GM13976 (cell line): ENCODE results near the gene CDKN3.
A peak's percentile ranks its signal among the peaks of the same experiment; 100 is the strongest.

Experiments
- DNase-seq: peaks from one replicate; pipeline ENCODE4 v3.0.0; 2012; ENCODE audit warnings: low spot score
- in situ Hi-C: fragments of 300-500 bp; cut with MboI; formaldehyde crosslinking; loops from one replicate; pipeline ENCODE4 v1.12.0; 2022; ENCODE audit warnings: low sequenced_read_pairs, mixed read lengths, inconsistent platforms; ENCODE audit not compliant: unreplicated experiment
- TF ChIP-seq, protein P1 (sequence below): IDR thresholded peaks from 2 replicates; pipeline ENCODE4 v1.5.1; 2012; ENCODE audit warnings: borderline replicate concordance, mild to moderate bottlenecking; ENCODE audit not compliant: insufficient read depth; ENCODE audit errors: extremely low read depth, missing control alignments, control extremely low read depth

The CDKN3 gene, protein sequence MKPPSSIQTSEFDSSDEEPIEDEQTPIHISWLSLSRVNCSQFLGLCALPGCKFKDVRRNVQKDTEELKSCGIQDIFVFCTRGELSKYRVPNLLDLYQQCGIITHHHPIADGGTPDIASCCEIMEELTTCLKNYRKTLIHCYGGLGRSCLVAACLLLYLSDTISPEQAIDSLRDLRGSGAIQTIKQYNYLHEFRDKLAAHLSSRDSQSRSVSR

GRCh38 chr14:54396493-54397335 lies at the start of gene CDKN3:
Gene CDKN3, plus strand, starts transcription at chr14:54397007. Its CDS starts 62 bp downstream, at chr14:54397069.
- in situ Hi-C loops, result no loop called here
- TF ChIP-seq, protein P1, sequence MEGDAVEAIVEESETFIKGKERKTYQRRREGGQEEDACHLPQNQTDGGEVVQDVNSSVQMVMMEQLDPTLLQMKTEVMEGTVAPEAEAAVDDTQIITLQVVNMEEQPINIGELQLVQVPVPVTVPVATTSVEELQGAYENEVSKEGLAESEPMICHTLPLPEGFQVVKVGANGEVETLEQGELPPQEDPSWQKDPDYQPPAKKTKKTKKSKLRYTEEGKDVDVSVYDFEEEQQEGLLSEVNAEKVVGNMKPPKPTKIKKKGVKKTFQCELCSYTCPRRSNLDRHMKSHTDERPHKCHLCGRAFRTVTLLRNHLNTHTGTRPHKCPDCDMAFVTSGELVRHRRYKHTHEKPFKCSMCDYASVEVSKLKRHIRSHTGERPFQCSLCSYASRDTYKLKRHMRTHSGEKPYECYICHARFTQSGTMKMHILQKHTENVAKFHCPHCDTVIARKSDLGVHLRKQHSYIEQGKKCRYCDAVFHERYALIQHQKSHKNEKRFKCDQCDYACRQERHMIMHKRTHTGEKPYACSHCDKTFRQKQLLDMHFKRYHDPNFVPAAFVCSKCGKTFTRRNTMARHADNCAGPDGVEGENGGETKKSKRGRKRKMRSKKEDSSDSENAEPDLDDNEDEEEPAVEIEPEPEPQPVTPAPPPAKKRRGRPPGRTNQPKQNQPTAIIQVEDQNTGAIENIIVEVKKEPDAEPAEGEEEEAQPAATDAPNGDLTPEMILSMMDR, result peak; percentile 37
- peak; percentile 97 for DNase-seq

- no peak for DNase-seq
- in situ Hi-C loops, result loop anchor here (25.0 kb wide), 2 partner anchors 810 to 935 kb away; no protein-coding TSS in a partner anchor
- TF ChIP-seq, protein P1, result no peak
Observed at GRCh38 chr14:54347044-54347443, 49.8 kb upstream of the CDKN3 start.

DNA sequence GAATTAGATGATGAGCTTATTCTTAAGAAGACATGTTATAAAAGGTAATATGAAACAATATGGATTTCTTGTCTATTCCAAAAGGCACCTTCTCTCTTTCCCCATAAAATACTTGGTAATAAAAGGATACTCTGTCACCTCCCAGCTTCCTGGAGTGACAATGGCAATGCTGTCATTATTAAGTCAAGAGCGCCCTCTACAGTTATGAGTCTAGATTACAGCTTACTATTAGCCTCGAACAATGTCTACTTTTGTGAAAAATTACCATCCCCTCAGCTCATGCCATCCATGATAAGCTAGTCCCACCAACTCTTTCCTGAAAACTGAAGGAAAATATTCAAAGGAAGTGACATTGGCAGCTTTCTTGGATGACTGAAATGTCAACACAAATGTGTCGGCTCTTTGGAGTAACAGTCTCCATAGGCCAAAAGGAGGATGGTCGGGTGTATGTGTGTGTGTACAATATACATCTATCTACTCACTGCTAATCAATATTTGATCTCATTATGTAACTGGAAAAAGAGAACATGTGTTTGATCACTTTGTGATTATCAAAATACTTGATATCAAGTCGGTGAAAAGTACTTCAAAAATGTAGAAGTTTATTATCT lies 48.7 kb upstream of the CDKN3 start:
- peak; percentile 71 for DNase-seq
- in situ Hi-C loops, result loop anchor here (25.0 kb wide), 2 partner anchors 811 to 936 kb away; no protein-coding TSS in a partner anchor
- TF ChIP-seq, protein P1, result peak; percentile 40

DNA sequence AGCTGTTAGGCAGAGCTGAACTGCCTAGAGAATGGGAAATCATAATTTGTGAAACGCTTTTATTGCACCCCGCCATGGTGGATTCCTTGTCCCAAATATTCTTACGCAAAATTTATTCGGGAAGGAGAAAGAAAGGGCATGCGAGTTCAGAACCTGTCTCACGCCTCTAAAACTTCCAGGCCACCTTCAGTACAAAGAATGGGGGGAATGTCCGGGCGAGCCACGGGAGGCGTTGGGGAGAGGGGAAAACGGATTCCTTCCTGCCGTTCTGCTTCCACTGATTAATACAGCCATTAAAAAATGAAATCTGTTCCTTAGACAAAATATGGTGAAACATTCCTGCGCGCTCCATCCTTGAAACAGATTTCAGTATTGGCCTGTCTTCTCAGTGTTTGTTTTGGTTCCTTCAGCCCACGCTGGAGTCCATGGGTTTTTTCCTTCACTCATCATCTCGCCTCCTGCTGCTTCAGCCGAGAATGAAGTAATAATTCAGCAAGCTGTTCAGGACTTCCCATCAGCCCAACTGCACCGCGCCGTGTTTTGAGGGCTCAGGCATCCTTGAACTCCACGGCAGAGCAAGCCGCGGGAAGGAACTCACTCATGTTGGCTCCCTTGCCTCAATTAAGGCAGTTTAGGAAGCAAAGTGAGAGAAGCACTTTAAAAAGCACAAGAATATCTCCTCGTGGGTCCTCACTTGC lies 47.7 kb upstream of the CDKN3 start:
- in situ Hi-C loops, result loop anchor here (25.0 kb wide), 2 partner anchors 812 to 937 kb away; no protein-coding TSS in a partner anchor
- DNase-seq, result no peak
- TF ChIP-seq, protein P1, result no peak

- DNase-seq, result no peak
- TF ChIP-seq, protein P1, result no peak
- in situ Hi-C loops, result loop anchor here (25.0 kb wide), 2 partner anchors 812 to 937 kb away; no protein-coding TSS in a partner anchor
Observed at GRCh38 chr14:54349713-54350112, 47.1 kb upstream of the CDKN3 start.

- TF ChIP-seq, protein P1, result no peak
- in situ Hi-C loops, result no loop called here
- no peak for DNase-seq
Observed at GRCh38 chr14:54350203-54350602, 46.6 kb upstream of the CDKN3 start.
